EH (cell line): Measurements from ENCODE around the gene TWNK.
"Not testable (repeated sequence)": the region's sequence is repeated elsewhere in the genome, so short reads cannot be mapped to it uniquely, and the experiment has no call there.

ENCODE experiments used
- DNase-seq: peaks from one replicate; pipeline ENCODE4 v3.0.0-alpha.2; 2015; ENCODE audit warnings: low read depth

The TWNK gene

DNA sequence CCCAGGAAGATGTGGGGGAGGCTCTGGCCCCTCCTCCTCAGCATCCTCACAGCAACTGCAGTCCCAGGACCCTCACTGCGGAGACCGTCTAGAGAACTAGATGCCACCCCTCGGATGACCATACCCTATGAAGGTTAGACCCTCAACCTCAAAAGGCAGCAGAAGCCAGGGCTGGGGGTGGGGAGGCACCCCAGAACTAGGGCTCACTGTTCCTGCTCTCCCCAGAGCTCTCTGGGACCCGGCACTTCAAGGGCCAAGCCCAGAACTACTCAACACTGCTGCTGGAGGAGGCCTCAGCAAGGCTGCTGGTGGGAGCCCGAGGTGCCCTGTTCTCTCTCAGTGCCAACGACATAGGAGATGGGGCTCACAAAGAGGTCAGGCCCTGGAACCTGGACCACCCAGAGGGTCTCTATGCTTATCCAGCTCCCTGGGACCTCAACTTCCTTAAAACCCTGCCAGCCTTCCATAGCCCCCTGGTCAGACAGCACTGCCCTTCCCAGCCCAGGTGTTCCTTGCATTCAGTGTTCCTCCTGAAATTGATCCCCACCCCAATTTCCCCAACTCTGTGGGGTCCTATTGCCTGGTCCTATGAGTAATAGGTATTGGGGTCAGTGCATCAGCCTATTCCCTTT is 14.3 kb upstream of the TWNK start:
- no peak for DNase-seq

DNA sequence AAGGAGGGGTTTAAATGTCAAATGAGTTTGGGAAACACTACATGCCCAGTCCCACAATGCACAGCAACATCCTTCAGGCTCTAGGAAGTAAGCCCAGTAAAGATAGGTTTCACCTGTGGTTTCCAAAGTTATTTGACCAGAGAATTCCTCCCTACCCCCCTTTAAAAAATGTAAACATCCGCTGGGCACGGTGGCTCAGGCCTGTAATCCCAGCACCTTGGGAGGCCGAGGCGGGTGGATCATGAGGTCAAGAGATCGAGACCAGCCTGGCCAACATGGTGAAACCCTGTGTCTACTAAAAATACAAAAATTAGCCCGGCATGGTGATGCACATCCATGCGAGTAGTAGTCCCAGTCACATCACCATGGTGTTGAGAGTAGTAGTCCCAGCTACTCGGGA is 11.9 kb upstream of the TWNK start:
- DNase-seq, result not testable (repeated sequence)

GRCh38 chr10:100976906-100977305 is 10.4 kb upstream of the TWNK start:
- no peak for DNase-seq

DNA sequence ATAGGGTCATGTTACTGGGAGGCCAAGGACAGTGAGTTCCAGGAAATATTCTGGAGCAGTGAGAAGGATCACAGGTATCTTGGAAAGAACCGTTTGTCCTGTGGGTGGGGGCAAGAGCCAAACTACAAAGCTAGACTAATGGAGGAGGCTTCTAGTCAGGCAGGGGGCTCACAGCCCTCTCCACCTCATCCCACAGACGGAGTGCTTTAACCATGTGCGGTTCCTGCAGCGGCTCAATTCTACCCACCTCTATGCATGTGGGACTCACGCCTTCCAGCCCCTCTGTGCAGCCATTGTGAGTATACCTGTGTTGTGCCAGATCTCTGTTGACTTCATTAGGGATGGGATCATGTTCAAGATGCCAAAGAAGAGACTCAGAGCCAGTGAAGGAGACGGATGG is 9.9 kb upstream of the TWNK start:
- no peak for DNase-seq

DNA sequence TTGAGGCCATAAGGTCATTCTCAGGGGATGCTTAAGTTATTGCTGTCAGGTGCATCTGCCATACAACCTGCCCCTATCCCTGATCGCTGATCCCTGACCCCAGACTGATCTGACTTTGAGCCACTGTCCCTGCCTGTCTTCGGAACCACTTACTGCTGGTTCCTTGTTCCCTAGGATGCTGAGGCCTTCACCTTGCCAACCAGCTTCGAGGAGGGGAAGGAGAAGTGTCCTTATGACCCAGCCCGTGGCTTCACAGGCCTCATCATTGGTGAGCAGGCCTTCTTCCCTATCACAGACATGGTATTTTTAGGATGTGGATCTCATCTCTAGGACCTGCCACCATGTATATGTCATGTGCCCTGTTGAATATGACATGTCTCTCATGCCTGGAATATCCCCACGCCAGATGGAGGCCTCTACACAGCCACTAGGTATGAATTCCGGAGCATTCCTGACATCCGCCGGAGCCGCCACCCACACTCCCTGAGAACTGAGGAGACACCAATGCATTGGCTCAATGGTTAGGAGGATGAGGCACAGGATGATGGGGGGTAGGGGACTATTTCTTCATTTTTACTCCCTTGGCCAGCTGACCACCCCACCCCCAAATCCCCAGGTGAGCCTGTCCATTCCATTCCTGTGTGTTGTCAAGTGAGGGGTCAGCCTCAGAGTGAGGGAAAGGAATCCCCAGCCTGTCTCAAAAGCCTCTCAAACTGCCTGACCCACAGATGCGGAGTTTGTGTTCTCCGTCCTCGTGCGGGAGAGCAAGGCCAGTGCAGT is 9.0 kb upstream of the TWNK start:
- no peak for DNase-seq

GRCh38 chr10:100978901-100979195 is 8.5 kb upstream of the TWNK start:
- no peak for DNase-seq

GRCh38 chr10:100979791-100980272 is 7.5 kb upstream of the TWNK start:
- DNase-seq, result no peak

- DNase-seq, result no peak
Observed at GRCh38 chr10:100980311-100980710, 7.0 kb upstream of the TWNK start.

DNA sequence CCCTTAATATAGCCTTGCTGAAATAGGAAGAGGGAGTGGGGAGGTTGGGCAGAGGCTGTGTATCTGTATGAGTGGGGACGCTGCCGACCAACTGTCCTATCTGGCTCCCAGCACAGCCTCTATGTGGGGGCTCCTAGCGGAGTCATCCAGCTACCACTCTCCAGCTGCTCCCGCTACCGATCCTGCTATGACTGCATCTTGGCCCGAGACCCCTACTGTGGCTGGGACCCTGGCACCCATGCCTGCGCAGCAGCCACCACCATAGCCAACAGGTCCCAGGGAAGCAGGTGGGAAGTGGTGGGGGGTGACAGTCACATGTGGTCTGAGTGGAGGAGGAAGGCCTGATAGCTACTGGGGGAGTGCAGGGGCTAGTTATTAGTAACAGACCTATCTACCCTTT is 6.6 kb upstream of the TWNK start:
- no peak for DNase-seq

DNA sequence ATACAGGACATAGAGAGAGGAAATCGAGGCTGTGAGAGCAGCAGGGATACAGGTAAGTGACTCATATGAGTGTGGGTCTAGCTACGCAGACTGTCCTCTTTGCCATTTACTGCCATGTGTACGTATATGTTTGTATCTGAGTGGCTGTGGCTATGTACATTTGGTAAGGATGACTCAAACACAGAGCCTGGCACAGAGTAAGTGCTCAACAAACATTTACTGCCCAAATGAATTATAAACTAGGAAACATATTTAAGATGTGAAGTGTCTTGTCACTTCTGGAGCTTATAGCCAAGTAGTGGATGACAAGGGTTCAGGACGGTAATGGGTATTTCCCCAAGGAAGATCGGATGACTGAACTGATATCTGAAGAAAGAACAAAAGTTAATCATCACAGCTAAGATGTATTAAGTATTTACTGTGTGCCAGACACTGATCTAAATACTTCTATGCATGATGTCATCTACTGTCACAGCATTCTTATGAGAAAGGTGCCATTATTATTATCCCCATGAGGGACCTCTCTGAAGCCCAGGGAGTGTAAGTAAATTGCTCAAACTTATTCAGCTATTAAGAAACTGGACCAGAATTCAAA is 6.1 kb upstream of the TWNK start:
- no peak for DNase-seq

DNA sequence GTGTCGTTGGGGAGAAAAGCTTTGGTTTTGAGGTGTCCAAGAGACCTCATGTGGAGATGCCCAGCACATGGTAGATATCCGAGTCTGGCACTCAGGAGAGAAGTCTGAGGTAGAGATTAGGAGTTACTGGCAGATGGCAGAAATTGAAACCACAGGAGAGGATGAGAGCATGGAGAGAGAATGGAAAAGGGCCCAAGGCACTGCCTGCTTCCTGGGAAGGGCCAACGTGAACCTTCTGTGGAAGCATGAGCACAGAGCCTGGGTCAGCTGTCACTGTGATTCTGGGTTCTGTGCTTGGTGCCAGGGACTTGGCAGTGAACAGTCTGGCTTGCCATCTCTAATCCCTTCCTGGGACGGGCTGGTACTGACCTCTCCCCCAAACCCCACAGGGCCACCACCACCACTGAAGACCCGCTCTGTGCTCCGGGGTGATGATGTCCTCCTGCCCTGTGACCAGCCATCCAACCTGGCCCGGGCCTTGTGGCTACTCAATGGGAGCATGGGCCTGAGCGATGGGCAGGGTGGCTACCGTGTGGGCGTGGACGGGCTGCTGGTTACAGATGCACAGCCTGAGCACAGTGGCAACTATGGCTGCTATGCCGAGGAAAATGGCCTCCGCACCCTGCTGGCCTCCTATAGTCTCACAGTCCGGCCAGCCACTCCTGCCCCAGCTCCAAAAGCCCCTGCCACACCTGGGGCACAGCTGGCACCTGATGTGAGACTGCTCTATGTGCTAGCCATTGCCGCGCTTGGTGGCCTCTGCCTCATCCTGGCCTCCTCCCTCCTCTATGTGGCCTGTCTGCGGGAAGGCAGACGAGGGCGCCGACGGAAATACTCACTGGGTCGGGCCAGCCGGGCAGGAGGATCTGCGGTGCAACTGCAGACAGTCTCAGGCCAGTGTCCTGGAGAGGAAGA is 4.2 kb upstream of the TWNK start:
- no peak for DNase-seq

DNA sequence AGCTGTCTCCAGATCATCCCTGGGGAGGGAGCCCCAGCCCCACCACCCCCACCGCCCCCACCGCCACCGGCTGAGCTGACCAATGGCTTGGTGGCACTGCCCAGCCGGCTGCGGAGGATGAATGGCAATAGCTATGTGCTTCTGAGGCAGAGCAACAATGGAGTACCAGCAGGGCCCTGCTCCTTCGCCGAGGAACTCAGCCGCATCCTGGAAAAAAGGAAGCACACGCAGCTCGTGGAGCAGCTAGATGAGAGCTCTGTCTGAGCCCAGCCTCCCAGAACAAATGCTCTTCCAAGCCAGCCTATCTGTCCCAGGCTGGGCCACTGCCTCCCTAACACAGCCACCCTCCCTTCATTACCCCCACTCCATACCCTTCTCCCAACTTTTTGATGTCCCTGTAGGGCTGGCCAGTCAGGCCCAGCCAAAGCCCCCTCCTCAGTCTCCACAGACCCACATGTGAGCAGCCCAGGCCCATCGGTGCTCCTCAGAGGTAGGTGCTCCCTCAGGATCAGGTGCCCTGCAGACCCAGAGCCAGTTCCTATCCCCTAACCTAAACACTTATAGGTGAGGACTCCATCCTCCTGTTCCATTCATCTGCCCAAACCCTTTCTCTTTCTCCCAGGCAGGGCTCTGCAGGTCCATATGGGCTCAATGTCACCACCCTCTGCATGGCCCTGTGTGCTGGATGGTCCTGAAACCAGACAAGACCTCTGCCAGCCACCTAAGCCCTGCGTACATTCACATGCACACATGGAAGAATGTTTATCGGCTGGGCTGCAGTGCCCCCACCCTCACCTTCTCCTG is 3.3 kb upstream of the TWNK start:
- no peak for DNase-seq

- DNase-seq, result no peak
Observed at GRCh38 chr10:100984672-100985177, 2.6 kb upstream of the TWNK start.

GRCh38 chr10:100985336-100985735 is 2.0 kb upstream of the TWNK start:
- DNase-seq, result no peak

DNA sequence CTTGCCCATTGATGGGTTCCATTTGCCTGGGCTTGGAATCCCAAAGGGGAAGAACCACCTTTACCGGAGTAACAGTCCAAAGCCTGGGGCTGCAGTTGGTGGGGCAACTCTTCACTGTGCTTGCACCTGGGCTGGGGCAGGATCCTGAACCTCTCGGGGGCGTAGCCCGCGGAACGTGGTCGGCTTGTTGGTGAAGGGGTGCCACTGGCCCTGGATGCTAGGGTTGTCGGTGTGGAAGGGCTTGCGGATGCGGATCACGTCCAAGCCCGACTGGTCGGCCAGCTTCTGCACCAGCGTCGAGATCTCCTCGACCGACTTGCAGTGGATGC is 756 bp upstream of the TWNK start:
- no peak for DNase-seq

DNA sequence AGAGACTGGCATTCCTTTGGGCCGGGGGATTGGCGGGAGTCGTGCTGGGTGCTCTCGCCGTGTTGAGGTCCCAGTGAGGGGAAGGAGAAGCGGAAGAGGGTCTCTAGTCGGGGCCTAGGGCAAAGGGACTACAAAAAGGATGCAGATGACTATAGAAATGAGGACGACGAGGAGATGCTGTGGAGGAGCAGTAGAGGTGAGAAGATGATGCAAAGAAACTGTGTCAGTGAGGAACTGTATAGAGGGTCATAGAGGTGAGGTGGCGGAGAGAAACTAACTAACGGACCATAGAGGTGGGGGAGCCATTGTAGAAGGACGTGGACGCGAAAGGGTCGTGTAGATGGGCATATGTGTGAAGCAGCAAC is 324 bp downstream of the TWNK start:
- DNase-seq, result no peak

GRCh38 chr10:100988166-100988565 is 823 bp downstream of the TWNK start:
- no peak for DNase-seq

GRCh38 chr10:100989088-100989487 is 1.7 kb downstream of the TWNK start:
- DNase-seq, result no peak

DNA sequence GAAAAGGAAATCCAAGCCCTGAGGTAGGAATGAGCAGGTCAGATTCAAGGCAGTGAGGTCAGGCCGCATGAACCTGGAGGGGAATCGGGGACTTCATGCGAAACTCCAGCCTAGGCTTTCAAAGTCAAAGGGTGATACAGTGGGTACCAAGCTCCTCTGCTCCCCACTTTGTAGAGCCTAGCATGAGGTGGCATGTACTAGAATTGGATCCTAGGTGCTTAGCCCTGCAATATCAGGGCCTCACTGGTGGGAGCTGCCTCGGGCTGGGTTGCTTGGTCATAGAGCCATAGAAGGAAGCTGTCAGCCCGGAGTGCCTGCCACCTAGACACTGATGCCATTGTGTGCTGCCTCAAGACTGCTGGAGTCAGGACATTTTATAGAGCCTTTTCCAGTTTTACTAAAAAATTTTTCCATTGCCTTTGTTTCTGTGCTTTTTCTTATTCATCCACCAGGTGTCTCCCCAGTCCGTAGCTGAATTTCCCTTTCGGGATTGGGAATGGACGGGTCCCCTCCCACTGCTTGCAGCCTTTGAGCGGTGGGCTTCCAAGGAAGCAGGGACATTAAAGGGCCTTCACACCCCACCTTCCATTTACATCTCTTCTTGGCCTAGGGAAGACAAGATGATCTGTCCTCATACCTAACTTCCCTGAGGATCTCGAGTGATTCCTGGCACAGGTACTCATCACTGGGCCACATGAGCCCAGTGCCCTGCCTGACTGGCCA is 6.8 kb downstream of the TWNK start:
- DNase-seq, result peak; percentile 61

DNA sequence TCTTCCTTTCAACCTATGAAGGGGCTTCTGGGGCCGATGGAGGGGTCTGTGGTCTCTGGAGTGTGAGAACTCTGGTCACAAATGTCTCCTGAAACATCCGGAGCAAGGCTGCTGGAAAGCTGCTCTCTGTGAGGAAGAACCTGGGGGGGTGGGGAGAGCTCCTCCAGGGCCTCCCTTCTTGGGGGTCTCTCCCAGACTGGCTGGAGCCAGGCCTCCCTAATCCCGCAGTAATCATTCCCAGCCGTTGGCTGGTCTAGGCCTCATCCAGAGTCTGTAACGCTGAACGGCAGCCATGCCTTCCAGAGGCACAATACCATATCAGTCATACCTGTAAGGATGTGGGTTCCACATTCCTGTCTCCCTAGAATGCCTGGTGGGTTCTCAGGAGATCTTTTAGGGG is 7.8 kb downstream of the TWNK start:
- DNase-seq, result no peak
